CD14-positive monocyte (primary cell): ENCODE measurements around the gene CYP2W1. TPM values are rescaled to one million over a fixed set of nuclear protein-coding genes. Genes with fewer than 3 reads are reported as not detected.

Source experiments
- DNase-seq, 3 donors: peaks; one replicate each; pipeline ENCODE4 v3.0.0-alpha.2; 2011 to 2022
- H2AFZ ChIP-seq: 2 replicates; pipeline ENCODE4 v1.6.0; 2012; ENCODE audit warnings: mild to moderate bottlenecking, low read depth, low read length, inconsistent platforms; ENCODE audit not compliant: insufficient read depth, poor library complexity, severe bottlenecking
- H3K27ac ChIP-seq, 2 donors: 1 replicate in 1 of 2; 2 replicates in 1 of 2; pipeline ENCODE4 v1.5.1; 2012 to 2013; ENCODE audit warnings: low read length in 2 of 2, control low read depth in 1 of 2, inconsistent platforms in 1 of 2, low read depth in 1 of 2, mild to moderate bottlenecking in 1 of 2
- H3K27me3 ChIP-seq, 2 donors: one replicate each; pipeline versions ENCODE4 v1.6.0 to v1.6.1; 2011 to 2013; ENCODE audit warnings: low read length in 2 of 2; ENCODE audit not compliant: control insufficient read depth in 2 of 2, insufficient read depth in 2 of 2
- H3K36me3 ChIP-seq, 2 donors: replicated peaks in 1 of 2; 1 replicate in 1 of 2; 2 replicates in 1 of 2; pipeline versions ENCODE4 v1.5.1 to v1.6.1; 2012 to 2013; ENCODE audit warnings: low read length in 2 of 2, control low read depth in 1 of 2, inconsistent platforms in 1 of 2, mild to moderate bottlenecking in 1 of 2; ENCODE audit not compliant: insufficient read depth in 2 of 2, control insufficient read depth in 1 of 2
- H3K4me1 ChIP-seq, 2 donors: 1 replicate in 1 of 2; 2 replicates in 1 of 2; pipeline versions ENCODE4 v1.5.1 to v1.6.1; 2012 to 2013; ENCODE audit warnings: low read length in 2 of 2, control low read depth in 1 of 2, inconsistent platforms in 1 of 2, mild to moderate bottlenecking in 1 of 2, moderate library complexity in 1 of 2; ENCODE audit not compliant: insufficient read depth in 2 of 2, control insufficient read depth in 1 of 2
- H3K4me2 ChIP-seq: replicated peaks from 2 replicates; pipeline ENCODE3; 2012; ENCODE audit warnings: low read length, moderate library complexity, mild to moderate bottlenecking; ENCODE audit not compliant: poor library complexity, severe bottlenecking; ENCODE audit errors: extremely low read depth
- H3K4me3 ChIP-seq, 3 experiments: fragments of 200-600 bp in 1 of 3; sonication (generic) in 1 of 3; replicated peaks in 1 of 3; 1 replicate in 2 of 3; 2 replicates in 1 of 3; pipeline ENCODE4 v1.5.1; 2011 to 2013; ENCODE audit warnings: low read length in 3 of 3, mild to moderate bottlenecking in 3 of 3, control low read depth in 2 of 3, low read depth in 2 of 3, inconsistent platforms in 1 of 3, moderate library complexity in 1 of 3
- H3K79me2 ChIP-seq: 2 replicates; pipeline ENCODE4 v1.6.0; 2012; ENCODE audit warnings: mild to moderate bottlenecking, control low read depth, inconsistent platforms, low read length, moderate library complexity; ENCODE audit not compliant: insufficient read depth
- H3K9ac ChIP-seq: 2 replicates; pipeline ENCODE4 v1.6.0; 2017; ENCODE audit warnings: low read length, mild to moderate bottlenecking; ENCODE audit not compliant: insufficient read depth, poor library complexity, severe bottlenecking
- H3K9me3 ChIP-seq, 2 donors: replicated peaks in 1 of 2; 1 replicate in 1 of 2; 2 replicates in 1 of 2; pipeline versions ENCODE4 v1.5.1 to v1.6.1; 2012 to 2013; ENCODE audit warnings: low read length in 2 of 2, control low read depth in 1 of 2; ENCODE audit not compliant: control insufficient read depth in 1 of 2, insufficient read depth in 1 of 2
- H4K20me1 ChIP-seq: 2 replicates; pipeline ENCODE4 v1.6.0; 2012; ENCODE audit warnings: mild to moderate bottlenecking, low read length, control low read depth, moderate library complexity; ENCODE audit not compliant: insufficient read depth
- H3K27ac Mint-ChIP-seq, 7 donors: one replicate each; pipeline ENCODE4 v1.8.0; 2020; ENCODE audit warnings: mild to moderate bottlenecking in 7 of 7, mixed read lengths in 7 of 7, moderate library complexity in 6 of 7, inconsistent platforms in 2 of 7
- H3K27me3 Mint-ChIP-seq, 3 donors: one replicate each; pipeline ENCODE4 v1.8.0; 2021 to 2022; ENCODE audit warnings: low read depth in 3 of 3, mild to moderate bottlenecking in 3 of 3, mixed read lengths in 3 of 3, moderate library complexity in 3 of 3, inconsistent platforms in 1 of 3
- H3K36me3 Mint-ChIP-seq, 2 donors: one replicate each; pipeline ENCODE4 v1.8.0; 2020; ENCODE audit warnings: mixed read lengths in 2 of 2, inconsistent platforms in 1 of 2, mild to moderate bottlenecking in 1 of 2
- H3K4me1 Mint-ChIP-seq: one replicate; pipeline ENCODE4 v1.8.0; 2020; ENCODE audit warnings: mild to moderate bottlenecking, mixed read lengths
- H3K4me3 Mint-ChIP-seq, 2 donors: one replicate each; pipeline ENCODE4 v1.8.0; 2020; ENCODE audit warnings: mild to moderate bottlenecking in 2 of 2, mixed read lengths in 2 of 2, moderate library complexity in 1 of 2
- H3K9me3 Mint-ChIP-seq, 7 donors: one replicate each; pipeline ENCODE4 v1.8.0; 2020 to 2022; ENCODE audit warnings: mixed read lengths in 7 of 7, mild to moderate bottlenecking in 6 of 7, moderate library complexity in 6 of 7, inconsistent platforms in 2 of 7
- CTCF ChIP-seq: fragments of 200-600 bp; IDR thresholded peaks from one replicate; pipeline ENCODE4 v1.8.0; 2022; ENCODE audit warnings: antibody characterized with exemption, mild to moderate bottlenecking
- WGBS: methylation state at CpG from one replicate; pipeline ENCODE4 v1.1.5; 2013; ENCODE audit warnings: missing lambda C conversion rate; ENCODE audit not compliant: insufficient coverage; 5-methylcytosine and 5-hydroxymethylcytosine counted together
- intact Hi-C, 2 donors: fragments of 100-400 bp; cut with micrococcal nuclease; formaldehyde crosslinking; loops; one replicate each; pipeline versions ENCODE4 v1.15.0 to v1.15.1; 2023
- polyA plus RNA-seq, 3 donors: library from polyadenylated mRNA; depleted of rRNA in 1 of 3; unstranded in 2 of 3; stranded (reverse) in 1 of 3; fragments of 300-500 nt in 2 of 3; fragments of >200 nt in 1 of 3; fragmentation: Illumina TruSeq in 2 of 3; gene quantifications; 1 replicate in 2 of 3; 2 replicates in 1 of 3; pipeline ENCODE4 v1.2.3, GENCODE V29; 2012 to 2021

Gene CYP2W1
- polyA plus RNA-seq, 3 donors = not detected

- Histone ChIP-seq H3K27me3 (no peaks in the 10 kb centered on the region), H3K79me2 (peaks cover 2% of the 10 kb centered on the region), H3K9ac (no peak overlapping the region), H3K4me2 (no peak overlapping the region), H3K9me3 (no peaks in the 10 kb centered on the region), H4K20me1 (peaks cover 35% of the 10 kb centered on the region), H3K4me1 (peaks cover 99 to 100% of the 10 kb centered on the region in 2 donors), H3K36me3 (peaks cover 3% of the 10 kb centered on the region in 2 donors), H2AFZ (no peak overlapping the region), H3K27ac (no peak overlapping the region), H3K4me3 (no peak overlapping the region)
- intact Hi-C loops = no loop called here
- peaks cover 1 to 6% (median 4%) of the 10 kb centered on the region in 3 donors for H3K27me3 Mint-ChIP-seq
- no peaks in the 10 kb centered on the region for H3K9me3 Mint-ChIP-seq
- peak overlapping the region in 1 of 2 donors; percentile 59 for H3K4me3 Mint-ChIP-seq
- DNase-seq = no peak
- 95% methylated on average over 35 of the region's 37 CpGs for WGBS
- TF ChIP-seq CTCF = no peak
- peaks cover 6 to 9% of the 10 kb centered on the region in 2 donors for H3K36me3 Mint-ChIP-seq
- peaks cover 88% of the 10 kb centered on the region for H3K4me1 Mint-ChIP-seq
- H3K27ac Mint-ChIP-seq = no peak overlapping the region
Measured at GRCh38 chr7:961546-962400, 21.2 kb upstream of the CYP2W1 start.

- DNase-seq = no peak
- peaks cover 97 to 100% of the 10 kb centered on the region in 2 donors for H3K4me1 ChIP-seq
Measured at GRCh38 chr7:962401-963081, 20.4 kb upstream of the CYP2W1 start.

More at GRCh38 chr7:962401-963081, 20.4 kb upstream of the CYP2W1 start:
- H3K4me2 ChIP-seq = peak overlapping the region; percentile 68
- Mint-ChIP-seq H3K27me3 (peaks cover 1 to 6% (median 4%) of the 10 kb centered on the region in 3 donors), H3K36me3 (peaks cover 14 to 17% of the 10 kb centered on the region in 2 donors), H3K27ac (peak overlapping the region in 1 of 7 donors; percentile 16), H3K9me3 (no peaks in the 10 kb centered on the region), H3K4me1 (peaks cover 88% of the 10 kb centered on the region), H3K4me3 (peak overlapping the region in 1 of 2 donors; percentile 30)
- no peaks in the 10 kb centered on the region for H3K9me3 ChIP-seq
- peaks cover 43% of the 10 kb centered on the region for H4K20me1 ChIP-seq
- H3K27me3 ChIP-seq = no peaks in the 10 kb centered on the region
- TF ChIP-seq CTCF = no peak
- H3K79me2 ChIP-seq = peaks cover 10% of the 10 kb centered on the region
- no peak overlapping the region for H3K27ac ChIP-seq
- H3K36me3 ChIP-seq = peaks cover 10 to 11% of the 10 kb centered on the region in 2 donors
- intact Hi-C loops = no loop called here
- 94% methylated on average over 8 of the region's 17 CpGs for WGBS
- no peak overlapping the region for H3K9ac ChIP-seq
- H2AFZ ChIP-seq = no peak overlapping the region
- H3K4me3 ChIP-seq = no peak overlapping the region
